ENCODE results near the gene C6orf89.
A peak's percentile ranks its signal among the peaks of the same experiment; 100 is the strongest.
"Not testable (repeated sequence)": the region's sequence is repeated elsewhere in the genome, so short reads cannot be mapped to it uniquely, and the experiment has no call there.

Gene C6orf89

GRCh38 chr6:36924778-36925374 is 39.1 kb downstream of the C6orf89 start:
- no peak for DNase-seq

GRCh38 chr6:36925809-36926208 is 40.1 kb downstream of the C6orf89 start:
- no peak for DNase-seq

- DNase-seq = no peak
These were observed 41.2 kb downstream of the C6orf89 start for GRCh38 chr6:36926708-36927513.

- DNase-seq = no peak
These were observed 42.2 kb downstream of the C6orf89 start for GRCh38 chr6:36927691-36928546.

GRCh38 chr6:36928547-36928918 is 42.8 kb downstream of the C6orf89 start:
- DNase-seq = no peak

GRCh38 chr6:36929152-36929551 is 43.4 kb downstream of the C6orf89 start:
- DNase-seq = no peak

- no peak for DNase-seq
These were observed 43.9 kb downstream of the C6orf89 start for GRCh38 chr6:36929607-36930006.

- no peak for DNase-seq
These were observed 44.7 kb downstream of the C6orf89 start for GRCh38 chr6:36930483-36930882.

- peak; percentile 22 for DNase-seq
These were observed 47.4 kb downstream of the C6orf89 start for GRCh38 chr6:36933102-36933501.

GRCh38 chr6:36933519-36933918 is 47.8 kb downstream of the C6orf89 start:
- DNase-seq = no peak

GRCh38 chr6:36934901-36935300 is 49.1 kb downstream of the C6orf89 start:
- DNase-seq = no peak

GRCh38 chr6:36936824-36937223 is 51.1 kb downstream of the C6orf89 start:
- no peak for DNase-seq

GRCh38 chr6:36937896-36938295 is 52.1 kb downstream of the C6orf89 start:
- DNase-seq = no peak

GRCh38 chr6:36938536-36938935 is 52.8 kb downstream of the C6orf89 start:
- no peak for DNase-seq

GRCh38 chr6:36939005-36939404 is 53.3 kb downstream of the C6orf89 start:
- not testable (repeated sequence) for DNase-seq

GRCh38 chr6:36940027-36940426 is 54.3 kb downstream of the C6orf89 start:
- no peak for DNase-seq

GRCh38 chr6:36941561-36941960 is 55.8 kb downstream of the C6orf89 start:
- not testable (repeated sequence) for DNase-seq

GRCh38 chr6:36942329-36942728 is 56.6 kb downstream of the C6orf89 start:
- DNase-seq = not testable (repeated sequence)

GRCh38 chr6:36944650-36945049 is 58.9 kb downstream of the C6orf89 start:
- DNase-seq = no peak

- DNase-seq = no peak
These were observed 59.5 kb downstream of the C6orf89 start for GRCh38 chr6:36945301-36945700.

GRCh38 chr6:36946526-36946925 is 60.8 kb downstream of the C6orf89 start:
- no peak for DNase-seq

- no peak for DNase-seq
These were observed 62.0 kb downstream of the C6orf89 start for GRCh38 chr6:36947570-36948351.

GRCh38 chr6:36949076-36949475 is 63.3 kb downstream of the C6orf89 start:
- not testable (repeated sequence) for DNase-seq
